Fibroblast of villous mesenchyme (primary cell): ENCODE data around the gene ELOF1. TPM values are rescaled to one million over a fixed set of nuclear protein-coding genes. Genes with fewer than 3 reads are reported as not detected.

Experiments used
- DNase-seq: peaks from one replicate; pipeline ENCODE4 v3.0.0-alpha.2; 2010; ENCODE audit warnings: low read depth
- H3K4me3 ChIP-seq: 2 replicates; pipeline ENCODE4 v1.5.1; 2011; ENCODE audit warnings: low read depth, mild to moderate bottlenecking, low read length
- CTCF ChIP-seq: IDR thresholded peaks from 2 replicates; pipeline ENCODE4 v1.5.1; 2012; ENCODE audit warnings: low read depth, mild to moderate bottlenecking, low read length; ENCODE audit not compliant: insufficient read depth
- small RNA-seq: library from RNA; depleted of rRNA; stranded (forward); fragments of <200 nt; gene quantifications from one replicate; pipeline ENCODE3, GENCODE V24; 2012
- total RNA-seq: library from RNA; depleted of rRNA; stranded (reverse); fragments of >200 nt; gene quantifications from 2 replicates; pipeline ENCODE4 v1.2.3, GENCODE V29; 2012

Gene ELOF1
- total RNA-seq, 1 donor: 31.1 TPM

GRCh38 chr19:11507370-11508078 lies 51.5 kb downstream of the ELOF1 start:
- no peak for DNase-seq

GRCh38 chr19:11506967-11507366 lies 52.1 kb downstream of the ELOF1 start:
- DNase-seq: no peak
- H3K4me3 ChIP-seq: no peak overlapping the region
- TF ChIP-seq CTCF: no peak

More at GRCh38 chr19:11507370-11508078, 51.5 kb downstream of the ELOF1 start:
- no peak overlapping the region for H3K4me3 ChIP-seq
- TF ChIP-seq CTCF: no peak

- no peak for DNase-seq
- peak overlapping the region; percentile 71 for H3K4me3 ChIP-seq
- TF ChIP-seq CTCF: no peak
These were observed 52.9 kb downstream of the ELOF1 start for GRCh38 chr19:11506101-11506555.

GRCh38 chr19:11505504-11506100 lies 53.4 kb downstream of the ELOF1 start, which contains the start of gene ZNF653:
TSS of gene ZNF653 (minus strand) at chr19:11505839. CDS start at chr19:11505786, 53 bp downstream.
- TF ChIP-seq CTCF: no peak
- peak; percentile 95 for DNase-seq
- H3K4me3 ChIP-seq: peak within 1 kb of the TSS; percentile 71

GRCh38 chr19:11505032-11505503 lies 54.0 kb downstream of the ELOF1 start:
- peak overlapping the region; percentile 71 for H3K4me3 ChIP-seq
- peak; percentile 92 for DNase-seq
- TF ChIP-seq CTCF: no peak

- TF ChIP-seq CTCF: no peak
- peak overlapping the region; percentile 71 for H3K4me3 ChIP-seq
- no peak for DNase-seq
These were observed 54.5 kb downstream of the ELOF1 start for GRCh38 chr19:11504502-11505031.

Small RNA genes lying within 50 kb of the gene (small RNA-seq; reads per million reads assigned to genes)
- gene RN7SL833P: not detected

Other genes with a start within 250 kb of the ELOF1 start
- 8.7 and 9.1 TPM in 2 replicates for gene RAB3D, start 219.6 kb downstream of the ELOF1 start, total RNA-seq
- 96.7 and 121 TPM in 2 replicates for gene TMEM205, start 213.0 kb downstream of the ELOF1 start, total RNA-seq
- 6.0 and 6.4 TPM in 2 replicates for gene CCDC159, start 212.7 kb downstream of the ELOF1 start, total RNA-seq
- gene PLPPR2, start 203.8 kb downstream of the ELOF1 start, total RNA-seq: 16.8 and 20.6 TPM in 2 replicates
- 0.86 and 1.3 TPM in 2 replicates for gene SWSAP1, start 184.6 kb downstream of the ELOF1 start, total RNA-seq
- 5.6 and 6.8 TPM in 2 replicates for gene EPOR, start 174.9 kb downstream of the ELOF1 start, total RNA-seq
- 0.32 and 1.3 TPM in 2 replicates for gene RGL3, start 139.9 kb downstream of the ELOF1 start, total RNA-seq
- gene ODAD3, start 124.1 kb downstream of the ELOF1 start, total RNA-seq: under 0.01 and 0.43 TPM in 2 replicates
- 85.5 and 93.1 TPM in 2 replicates for gene PRKCSH, start 123.6 kb downstream of the ELOF1 start, total RNA-seq
- not detected in 2 replicates for gene ELAVL3, start 78.2 kb downstream of the ELOF1 start, total RNA-seq
- gene ZNF653, start 53.4 kb downstream of the ELOF1 start, total RNA-seq: 3.9 and 4.7 TPM in 2 replicates
- 22.9 and 27.4 TPM in 2 replicates for gene ECSIT, start 30.1 kb downstream of the ELOF1 start, total RNA-seq
- gene CNN1, start 20.4 kb downstream of the ELOF1 start, total RNA-seq: 61.3 and 148 TPM in 2 replicates
- 0.43 and 2.3 TPM in 2 replicates for gene ACP5, start 18.4 kb upstream of the ELOF1 start, total RNA-seq
- 16.8 and 19.0 TPM in 2 replicates for gene ZNF627, start 38.3 kb upstream of the ELOF1 start, total RNA-seq
- gene ZNF823, start 179.7 kb upstream of the ELOF1 start, total RNA-seq: 5.2 and 5.6 TPM in 2 replicates
- gene ZNF441, start 207.8 kb upstream of the ELOF1 start, total RNA-seq: 5.6 and 6.8 TPM in 2 replicates
- gene ZNF491, start 239.3 kb upstream of the ELOF1 start, total RNA-seq: 1.3 and 2.2 TPM in 2 replicates